ENCODE results near the gene DMRTC2. TPM values are rescaled to one million over a fixed set of nuclear protein-coding genes. Genes with fewer than 3 reads are reported as not detected.

Gene DMRTC2
- total and polyA plus RNA-seq, 2 of the 13 experiments (the other 11 are each of a cell fraction or from before 2014, with no cell fraction given) = not detected

DNA sequence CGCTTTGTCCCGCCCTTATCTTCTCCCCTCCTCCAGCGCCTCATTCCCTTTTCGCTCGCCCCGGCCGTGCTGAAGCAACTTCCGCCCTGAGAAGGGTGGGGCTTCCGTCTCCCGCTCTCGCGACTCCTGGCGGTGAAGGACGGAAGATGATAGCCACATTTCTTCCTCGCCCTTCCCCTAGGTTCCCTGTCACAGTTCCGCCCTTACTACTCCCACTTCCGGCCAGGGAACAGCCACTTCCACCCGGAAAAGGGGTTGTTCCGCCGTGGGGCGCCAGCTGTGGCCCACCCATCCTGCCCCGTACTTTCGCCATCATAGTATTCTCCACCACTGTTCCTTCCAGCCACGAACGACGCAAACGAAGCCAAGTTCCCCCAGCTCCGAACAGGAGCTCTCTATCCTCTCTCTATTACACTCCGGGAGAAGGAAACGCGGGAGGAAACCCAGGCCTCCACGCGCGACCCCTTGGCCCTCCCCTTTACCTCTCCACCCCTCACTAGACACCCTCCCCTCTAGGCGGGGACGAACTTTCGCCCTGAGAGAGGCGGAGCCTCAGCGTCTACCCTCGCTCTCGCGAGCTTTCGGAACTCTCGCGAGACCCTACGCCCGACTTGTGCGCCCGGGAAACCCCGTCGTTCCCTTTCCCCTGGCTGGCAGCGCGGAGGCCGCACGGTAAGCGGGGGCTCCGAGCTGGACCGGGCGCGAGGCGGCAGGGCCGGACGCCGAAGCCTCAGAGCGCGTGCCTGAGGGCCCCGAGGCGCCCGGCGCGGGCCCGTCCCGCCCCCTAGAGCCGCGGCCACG is 15.0 kb downstream of the DMRTC2 start, which contains the start of gene RPS19 (continued):
- no peak; the same call in none of the 2 replicates for TF ChIP-seq RAD21 (CRISPR knock-in tag; IDR thresholded peaks at IDR 0.05)
- peak; percentile 69 for TF ChIP-seq HES4 (CRISPR knock-in tag; IDR thresholded peaks at IDR 0.05; ENCODE audit: borderline replicate concordance)
- TF ChIP-seq ZNF121 (CRISPR knock-in tag; IDR thresholded peaks at IDR 0.05) = peak; percentile 27; the same call in 1 of the 2 replicates
- no peak for TF ChIP-seq REL (CRISPR knock-in tag; conservative IDR thresholded peaks at IDR 0.05)
- TF ChIP-seq POLR2A (IDR thresholded peaks at IDR 0.05; ENCODE audit: insufficient read depth in 1 of 2, low read depth in 2 of 2, low read length in 2 of 2) = peak; percentile 80 to 92
- TF ChIP-seq NFIC (IDR thresholded peaks at IDR 0.05; ENCODE audit: low read length) = no peak
- TF ChIP-seq, protein P1, sequence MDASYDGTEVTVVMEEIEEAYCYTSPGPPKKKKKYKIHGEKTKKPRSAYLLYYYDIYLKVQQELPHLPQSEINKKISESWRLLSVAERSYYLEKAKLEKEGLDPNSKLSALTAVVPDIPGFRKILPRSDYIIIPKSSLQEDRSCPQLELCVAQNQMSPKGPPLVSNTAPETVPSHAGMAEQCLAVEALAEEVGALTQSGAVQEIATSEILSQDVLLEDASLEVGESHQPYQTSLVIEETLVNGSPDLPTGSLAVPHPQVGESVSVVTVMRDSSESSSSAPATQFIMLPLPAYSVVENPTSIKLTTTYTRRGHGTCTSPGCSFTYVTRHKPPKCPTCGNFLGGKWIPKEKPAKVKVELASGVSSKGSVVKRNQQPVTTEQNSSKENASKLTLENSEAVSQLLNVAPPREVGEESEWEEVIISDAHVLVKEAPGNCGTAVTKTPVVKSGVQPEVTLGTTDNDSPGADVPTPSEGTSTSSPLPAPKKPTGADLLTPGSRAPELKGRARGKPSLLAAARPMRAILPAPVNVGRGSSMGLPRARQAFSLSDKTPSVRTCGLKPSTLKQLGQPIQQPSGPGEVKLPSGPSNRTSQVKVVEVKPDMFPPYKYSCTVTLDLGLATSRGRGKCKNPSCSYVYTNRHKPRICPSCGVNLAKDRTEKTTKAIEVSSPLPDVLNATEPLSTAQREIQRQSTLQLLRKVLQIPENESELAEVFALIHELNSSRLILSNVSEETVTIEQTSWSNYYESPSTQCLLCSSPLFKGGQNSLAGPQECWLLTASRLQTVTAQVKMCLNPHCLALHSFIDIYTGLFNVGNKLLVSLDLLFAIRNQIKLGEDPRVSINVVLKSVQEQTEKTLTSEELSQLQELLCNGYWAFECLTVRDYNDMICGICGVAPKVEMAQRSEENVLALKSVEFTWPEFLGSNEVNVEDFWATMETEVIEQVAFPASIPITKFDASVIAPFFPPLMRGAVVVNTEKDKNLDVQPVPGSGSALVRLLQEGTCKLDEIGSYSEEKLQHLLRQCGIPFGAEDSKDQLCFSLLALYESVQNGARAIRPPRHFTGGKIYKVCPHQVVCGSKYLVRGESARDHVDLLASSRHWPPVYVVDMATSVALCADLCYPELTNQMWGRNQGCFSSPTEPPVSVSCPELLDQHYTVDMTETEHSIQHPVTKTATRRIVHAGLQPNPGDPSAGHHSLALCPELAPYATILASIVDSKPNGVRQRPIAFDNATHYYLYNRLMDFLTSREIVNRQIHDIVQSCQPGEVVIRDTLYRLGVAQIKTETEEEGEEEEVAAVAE (CRISPR knock-in tag; IDR thresholded peaks at IDR 0.05; ENCODE audit: borderline replicate concordance) = peak; percentile 62
- peak; percentile 51; the same call in 1 of the 2 replicates for TF ChIP-seq KDM4B (CRISPR knock-in tag; IDR thresholded peaks at IDR 0.05)
- TF ChIP-seq, protein P2, sequence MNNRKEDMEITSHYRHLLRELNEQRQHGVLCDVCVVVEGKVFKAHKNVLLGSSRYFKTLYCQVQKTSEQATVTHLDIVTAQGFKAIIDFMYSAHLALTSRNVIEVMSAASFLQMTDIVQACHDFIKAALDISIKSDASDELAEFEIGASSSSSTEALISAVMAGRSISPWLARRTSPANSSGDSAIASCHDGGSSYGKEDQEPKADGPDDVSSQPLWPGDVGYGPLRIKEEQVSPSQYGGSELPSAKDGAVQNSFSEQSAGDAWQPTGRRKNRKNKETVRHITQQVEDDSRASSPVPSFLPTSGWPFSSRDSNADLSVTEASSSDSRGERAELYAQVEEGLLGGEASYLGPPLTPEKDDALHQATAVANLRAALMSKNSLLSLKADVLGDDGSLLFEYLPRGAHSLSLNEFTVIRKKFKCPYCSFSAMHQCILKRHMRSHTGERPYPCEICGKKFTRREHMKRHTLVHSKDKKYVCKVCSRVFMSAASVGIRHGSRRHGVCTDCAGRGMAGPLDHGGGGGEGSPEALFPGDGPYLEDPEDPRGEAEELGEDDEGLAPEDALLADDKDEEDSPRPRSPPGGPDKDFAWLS (CRISPR knock-in tag; IDR thresholded peaks at IDR 0.05; ENCODE audit: borderline replicate concordance) = no peak
- TF ChIP-seq, protein P3, sequence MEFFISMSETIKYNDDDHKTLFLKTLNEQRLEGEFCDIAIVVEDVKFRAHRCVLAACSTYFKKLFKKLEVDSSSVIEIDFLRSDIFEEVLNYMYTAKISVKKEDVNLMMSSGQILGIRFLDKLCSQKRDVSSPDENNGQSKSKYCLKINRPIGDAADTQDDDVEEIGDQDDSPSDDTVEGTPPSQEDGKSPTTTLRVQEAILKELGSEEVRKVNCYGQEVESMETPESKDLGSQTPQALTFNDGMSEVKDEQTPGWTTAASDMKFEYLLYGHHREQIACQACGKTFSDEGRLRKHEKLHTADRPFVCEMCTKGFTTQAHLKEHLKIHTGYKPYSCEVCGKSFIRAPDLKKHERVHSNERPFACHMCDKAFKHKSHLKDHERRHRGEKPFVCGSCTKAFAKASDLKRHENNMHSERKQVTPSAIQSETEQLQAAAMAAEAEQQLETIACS (CRISPR knock-in tag; IDR thresholded peaks at IDR 0.05) = no peak
- TF ChIP-seq, protein P4, sequence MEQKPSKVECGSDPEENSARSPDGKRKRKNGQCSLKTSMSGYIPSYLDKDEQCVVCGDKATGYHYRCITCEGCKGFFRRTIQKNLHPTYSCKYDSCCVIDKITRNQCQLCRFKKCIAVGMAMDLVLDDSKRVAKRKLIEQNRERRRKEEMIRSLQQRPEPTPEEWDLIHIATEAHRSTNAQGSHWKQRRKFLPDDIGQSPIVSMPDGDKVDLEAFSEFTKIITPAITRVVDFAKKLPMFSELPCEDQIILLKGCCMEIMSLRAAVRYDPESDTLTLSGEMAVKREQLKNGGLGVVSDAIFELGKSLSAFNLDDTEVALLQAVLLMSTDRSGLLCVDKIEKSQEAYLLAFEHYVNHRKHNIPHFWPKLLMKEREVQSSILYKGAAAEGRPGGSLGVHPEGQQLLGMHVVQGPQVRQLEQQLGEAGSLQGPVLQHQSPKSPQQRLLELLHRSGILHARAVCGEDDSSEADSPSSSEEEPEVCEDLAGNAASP (CRISPR knock-in tag; IDR thresholded peaks at IDR 0.05; ENCODE audit: borderline replicate concordance) = peak; percentile 70
- peak; percentile 66; the same call in 1 of the 2 replicates for TF ChIP-seq CEBPG (CRISPR knock-in tag; IDR thresholded peaks at IDR 0.05)
- peak; percentile 85 for TF ChIP-seq ZNF317 (CRISPR knock-in tag; IDR thresholded peaks at IDR 0.05)
- TF ChIP-seq RXRA (CRISPR knock-in tag; IDR thresholded peaks at IDR 0.05) = peak; percentile 80
- TF ChIP-seq ZNF841 (CRISPR knock-in tag; IDR thresholded peaks at IDR 0.05; ENCODE audit: borderline replicate concordance) = no peak
- no peak for TF ChIP-seq PHB2 (IDR thresholded peaks at IDR 0.05; ENCODE audit: partially characterized antibody)
